B cell (primary cell): ENCODE data around the gene EFNA1. TPM values are rescaled to one million over a fixed set of nuclear protein-coding genes. Genes with fewer than 3 reads are reported as not detected.

Experiments used
- ATAC-seq: fragments of 200-7000 bp; cut with Tn5 transposase; one replicate; pipeline ENCODE4 v1.10.0; 2021; ENCODE audit warnings: low read depth, mild to moderate bottlenecking, moderate number of reproducible peaks, moderate library complexity
- CTCF ChIA-PET: fragments of 350-600 bp; sonication (Branson Sonifier 250); formaldehyde crosslinking; loops from one replicate; lab custom pipeline; 2021; ENCODE audit warnings: antibody characterized with exemption, inconsistent platforms; lab: Charles Lee
- POLR2A ChIA-PET: fragments of 350-600 bp; sonication (Branson Sonifier 250); formaldehyde crosslinking; loops from one replicate; lab custom pipeline; 2021; ENCODE audit warnings: antibody characterized with exemption; lab: Charles Lee
- DNase-seq: peaks from one replicate; pipeline ENCODE4 v3.0.0; 2013
- H2AFZ ChIP-seq: 2 replicates; pipeline ENCODE4 v1.6.1; 2012; ENCODE audit warnings: mild to moderate bottlenecking, low read depth, low read length; ENCODE audit not compliant: insufficient read depth, poor library complexity, severe bottlenecking
- H3K27ac ChIP-seq, 2 donors: 1 replicate in 1 of 2; 2 replicates in 1 of 2; pipeline ENCODE4 v1.5.1; 2012 to 2013; ENCODE audit warnings: low read length in 2 of 2, mild to moderate bottlenecking in 2 of 2, moderate library complexity in 1 of 2
- H3K27me3 ChIP-seq, 4 experiments: fragments of 200-600 bp in 1 of 4; sonication (generic) in 1 of 4; replicated peaks in 1 of 4; 1 replicate in 2 of 4; 2 replicates in 2 of 4; pipeline versions ENCODE4 v1.6.1 to v1.7.0; 2013 to 2016; ENCODE audit warnings: low read length in 3 of 4, mild to moderate bottlenecking in 2 of 4, mixed read lengths in 1 of 4, moderate library complexity in 1 of 4; ENCODE audit not compliant: insufficient read depth in 4 of 4, control insufficient read depth in 3 of 4; ENCODE audit errors: control extremely low read depth in 1 of 4
- H3K36me3 ChIP-seq, 2 experiments: replicated peaks in 1 of 2; 1 replicate in 1 of 2; 2 replicates in 1 of 2; pipeline versions ENCODE4 v1.6.1 to v1.7.1; 2013; ENCODE audit warnings: low read length in 1 of 2; ENCODE audit not compliant: insufficient read depth in 2 of 2, control insufficient read depth in 1 of 2; ENCODE audit errors: control extremely low read depth in 1 of 2, extremely low read depth in 1 of 2
- H3K4me1 ChIP-seq, 2 donors: fragments of 200-600 bp in 1 of 2; sonication (generic) in 1 of 2; 1 replicate in 1 of 2; 2 replicates in 1 of 2; pipeline versions ENCODE4 v1.5.1 to v1.6.1; 2013 to 2017; ENCODE audit warnings: low read length in 2 of 2; ENCODE audit not compliant: control insufficient read depth in 2 of 2, insufficient read depth in 2 of 2
- H3K4me2 ChIP-seq: replicated peaks from 2 replicates; pipeline ENCODE3; 2012; ENCODE audit warnings: mild to moderate bottlenecking, low read depth, low read length; ENCODE audit not compliant: poor library complexity, severe bottlenecking
- H3K4me3 ChIP-seq, 5 experiments: fragments of 200-600 bp in 1 of 5; sonication (generic) in 1 of 5; 1 replicate in 3 of 5; 2 replicates in 2 of 5; pipeline versions ENCODE4 v1.5.1 to v1.7.0; 2011 to 2016; ENCODE audit warnings: low read length in 4 of 5, mild to moderate bottlenecking in 4 of 5, low read depth in 2 of 5, control low read depth in 1 of 5, moderate library complexity in 1 of 5; ENCODE audit not compliant: insufficient read depth in 1 of 5; ENCODE audit errors: control extremely low read depth in 1 of 5, extremely low read depth in 1 of 5
- H3K79me2 ChIP-seq: fragments of 200-600 bp; sonication (generic); one replicate; pipeline ENCODE4 v1.6.0; 2016; ENCODE audit warnings: low read length; ENCODE audit not compliant: control insufficient read depth, insufficient read depth
- H3K9ac ChIP-seq: fragments of 200-600 bp; sonication (generic); 2 replicates; pipeline ENCODE4 v1.6.1; 2017; ENCODE audit warnings: mild to moderate bottlenecking, low read length, moderate library complexity
- H3K9me3 ChIP-seq, 3 donors: one replicate each; pipeline versions ENCODE4 v1.6.1 to v1.7.1; 2013; ENCODE audit warnings: low read length in 2 of 3; ENCODE audit not compliant: control insufficient read depth in 2 of 3, insufficient read depth in 1 of 3; ENCODE audit errors: control extremely low read depth in 1 of 3
- H4K20me1 ChIP-seq: 2 replicates; pipeline ENCODE4 v1.6.0; 2012; ENCODE audit warnings: mild to moderate bottlenecking, low read length; ENCODE audit not compliant: insufficient read depth, control insufficient read depth, poor library complexity, severe bottlenecking
- H3K27ac Mint-ChIP-seq: one replicate; pipeline ENCODE4 v1.8.0; 2021; ENCODE audit warnings: mixed read lengths
- H3K27me3 Mint-ChIP-seq: one replicate; pipeline ENCODE4 v1.8.0; 2021; ENCODE audit warnings: mixed read lengths
- H3K4me1 Mint-ChIP-seq: one replicate; pipeline ENCODE4 v1.8.0; 2021; ENCODE audit warnings: mixed read lengths
- H3K4me3 Mint-ChIP-seq: one replicate; pipeline ENCODE4 v1.8.0; 2021; ENCODE audit warnings: mixed read lengths
- H3K9me3 Mint-ChIP-seq: one replicate; pipeline ENCODE4 v1.8.0; 2022; ENCODE audit warnings: mixed read lengths; ENCODE audit not compliant: insufficient read depth
- EZH2 ChIP-seq: IDR thresholded peaks from 2 replicates; pipeline ENCODE4 v1.6.1; 2012; ENCODE audit warnings: borderline replicate concordance, low read depth, mild to moderate bottlenecking, moderate library complexity, low read length; ENCODE audit not compliant: insufficient read depth, poor library complexity, severe bottlenecking
- WGBS: methylation state at CpG from one replicate; pipeline ENCODE4 v1.1.5; 2013; ENCODE audit warnings: missing lambda C conversion rate; ENCODE audit not compliant: insufficient coverage; 5-methylcytosine and 5-hydroxymethylcytosine counted together
- intact Hi-C: fragments of 100-400 bp; cut with micrococcal nuclease; formaldehyde crosslinking; loops from one replicate; pipeline ENCODE4 v1.10.0; 2022
- polyA plus RNA-seq: library from polyadenylated mRNA; depleted of rRNA; stranded (reverse); fragments of >200 nt; gene quantifications from 2 replicates; pipeline ENCODE4 v1.2.3, GENCODE V29; 2012
- total RNA-seq, 2 donors: library from RNA; stranded (reverse); fragments of 120-200 nt in 1 of 2; gene quantifications; 1 replicate in 1 of 2; 2 replicates in 1 of 2; pipeline versions ENCODE4 v1.2.3 to v1.2.4, GENCODE V29; 2013 to 2022
- TF ChIP-seq, protein P1 (sequence below): fragments of 200-600 bp; IDR thresholded peaks from one replicate; pipeline ENCODE4 v1.8.0; 2022; ENCODE audit warnings: antibody characterized with exemption, mild to moderate bottlenecking

EFNA1 gene
- total and polyA plus RNA-seq, 2 donors (not counting 1 experiment from before 2014, with no cell fraction given): 0.28 TPM; not detected in 1

DNA sequence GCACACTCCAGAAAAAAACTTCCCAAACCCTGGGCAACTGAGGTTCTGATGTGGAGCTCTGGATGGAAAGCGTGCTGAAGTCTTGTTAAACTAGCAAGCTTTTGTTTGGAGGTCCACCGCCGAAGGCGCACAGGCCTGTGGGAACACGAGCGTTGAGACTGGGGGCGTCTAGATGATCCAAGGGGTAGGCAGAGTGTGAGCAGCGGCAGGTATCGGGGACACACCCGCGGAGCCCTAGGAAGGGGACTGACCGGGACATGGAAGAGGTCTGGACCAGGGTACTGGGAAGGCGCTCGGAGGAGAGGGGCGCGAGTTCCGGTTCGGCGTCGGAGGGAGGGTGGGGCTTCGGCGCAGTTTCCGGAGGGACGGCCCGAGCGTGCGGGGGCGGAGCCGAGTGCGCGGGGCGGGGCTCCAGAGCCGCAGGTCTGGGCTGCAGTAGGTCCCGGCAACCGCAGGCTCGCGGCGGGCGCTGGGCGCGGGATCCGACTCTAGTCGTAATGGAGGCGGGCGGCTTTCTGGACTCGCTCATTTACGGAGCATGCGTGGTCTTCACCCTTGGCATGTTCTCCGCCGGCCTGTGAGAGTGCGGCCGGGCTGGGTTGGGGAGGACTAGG, 7.8 kb downstream of the EFNA1 start, which contains the start of gene SLC50A1:
Gene SLC50A1, plus strand, starts transcription at position 438 of the 614 bp plus-strand sequence. Its CDS starts 60 bp downstream, at position 498.
- H3K27me3 ChIP-seq: no peaks in the 10 kb centered on the region
- peak within 1 kb of the TSS; percentile 93 for H2AFZ ChIP-seq
- peaks cover 22 to 26% of the 10 kb centered on the region in 2 donors for H3K4me1 ChIP-seq
- ATAC-seq: peak; percentile 86
- peaks cover 3% of the 10 kb centered on the region for H3K27me3 Mint-ChIP-seq
- H3K27ac ChIP-seq: peak within 1 kb of the TSS; percentile 99 to 100
- H3K4me1 Mint-ChIP-seq: peaks cover 46% of the 10 kb centered on the region
- WGBS: 1% methylated on average over 51 of the region's 52 CpGs
- peak within 1 kb of the TSS; percentile 100 for H3K4me3 Mint-ChIP-seq
- H3K36me3 ChIP-seq: peaks cover 0 to 5% of the 10 kb centered on the region in 2 experiments
- peak within 1 kb of the TSS; percentile 84 for H3K4me2 ChIP-seq
- TF ChIP-seq EZH2: no peak
- TF ChIP-seq, protein P1, sequence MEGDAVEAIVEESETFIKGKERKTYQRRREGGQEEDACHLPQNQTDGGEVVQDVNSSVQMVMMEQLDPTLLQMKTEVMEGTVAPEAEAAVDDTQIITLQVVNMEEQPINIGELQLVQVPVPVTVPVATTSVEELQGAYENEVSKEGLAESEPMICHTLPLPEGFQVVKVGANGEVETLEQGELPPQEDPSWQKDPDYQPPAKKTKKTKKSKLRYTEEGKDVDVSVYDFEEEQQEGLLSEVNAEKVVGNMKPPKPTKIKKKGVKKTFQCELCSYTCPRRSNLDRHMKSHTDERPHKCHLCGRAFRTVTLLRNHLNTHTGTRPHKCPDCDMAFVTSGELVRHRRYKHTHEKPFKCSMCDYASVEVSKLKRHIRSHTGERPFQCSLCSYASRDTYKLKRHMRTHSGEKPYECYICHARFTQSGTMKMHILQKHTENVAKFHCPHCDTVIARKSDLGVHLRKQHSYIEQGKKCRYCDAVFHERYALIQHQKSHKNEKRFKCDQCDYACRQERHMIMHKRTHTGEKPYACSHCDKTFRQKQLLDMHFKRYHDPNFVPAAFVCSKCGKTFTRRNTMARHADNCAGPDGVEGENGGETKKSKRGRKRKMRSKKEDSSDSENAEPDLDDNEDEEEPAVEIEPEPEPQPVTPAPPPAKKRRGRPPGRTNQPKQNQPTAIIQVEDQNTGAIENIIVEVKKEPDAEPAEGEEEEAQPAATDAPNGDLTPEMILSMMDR: no peak
- POLR2A ChIA-PET: interaction anchor here (0.6 to 2.6 kb wide), 10 partner anchors 15 to 133 kb away, joined by 3 to 21 read pairs (median 5); partner anchors contain the start of gene ZBTB7B
- no peaks in the 10 kb centered on the region for H3K9me3 Mint-ChIP-seq
- H3K27ac Mint-ChIP-seq: peak within 1 kb of the TSS; percentile 98
- CTCF ChIA-PET: interaction anchor here (0.9 to 5.3 kb wide), 9 partner anchors 10 to 91 kb away, joined by 3 to 51 read pairs (median 14); partner anchors contain the start of gene KRTCAP2
- H3K9me3 ChIP-seq: no peaks in the 10 kb centered on the region
- peak within 1 kb of the TSS; percentile 100 for H3K9ac ChIP-seq
- intact Hi-C loops: loop anchor here (1.0 kb wide), 2 partner anchors 15 to 50 kb away; no protein-coding TSS in a partner anchor
- H3K4me3 ChIP-seq: peak within 1 kb of the TSS; percentile 86 to 99 (median 92)
- H3K79me2 ChIP-seq: peaks cover 33% of the 10 kb centered on the region
- H4K20me1 ChIP-seq: peaks cover 9% of the 10 kb centered on the region
- peak; percentile 96 for DNase-seq

DNA sequence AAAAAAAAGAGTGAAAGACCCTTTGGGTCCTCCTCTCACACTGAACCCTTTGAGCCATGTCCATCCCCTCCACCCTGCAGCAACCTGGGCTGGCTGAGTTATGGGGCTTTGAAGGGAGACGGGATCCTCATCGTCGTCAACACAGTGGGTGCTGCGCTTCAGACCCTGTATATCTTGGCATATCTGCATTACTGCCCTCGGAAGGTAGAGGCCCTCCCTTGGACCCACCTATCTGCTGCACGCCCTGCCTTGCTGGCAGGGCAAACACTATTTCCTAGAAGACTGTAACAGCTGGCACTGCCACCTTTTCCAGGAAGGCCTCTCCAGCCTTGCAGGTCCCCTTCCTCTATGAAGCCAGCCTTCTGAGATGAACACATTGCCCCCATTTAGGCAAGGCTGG, 9.1 kb downstream of the EFNA1 start:
- peaks cover 22 to 29% of the 10 kb centered on the region in 2 donors for H3K4me1 ChIP-seq
- Mint-ChIP-seq H3K9me3 (no peaks in the 10 kb centered on the region), H3K4me1 (peaks cover 48% of the 10 kb centered on the region), H3K4me3 (peak overlapping the region; percentile 100), H3K27ac (peak overlapping the region; percentile 98), H3K27me3 (no peaks in the 10 kb centered on the region)
- CTCF ChIA-PET: interaction anchor here (1.0 to 5.3 kb wide), 6 partner anchors 15 to 51 kb away, joined by 3 to 51 read pairs (median 12); partner anchors contain the start of gene KRTCAP2
- peaks cover 0 to 5% of the 10 kb centered on the region in 2 experiments for H3K36me3 ChIP-seq
- no peaks in the 10 kb centered on the region for H3K27me3 ChIP-seq
- DNase-seq (peak; percentile 52), ATAC-seq (no peak)
- H3K27ac ChIP-seq: peak overlapping the region; percentile 99 to 100
- H3K9ac ChIP-seq: peak overlapping the region; percentile 100
- peaks cover 33% of the 10 kb centered on the region for H3K79me2 ChIP-seq
- peak overlapping the region; percentile 84 for H3K4me2 ChIP-seq
- WGBS: 35% methylated on average over 6 of the region's 6 CpGs
- peak overlapping the region; percentile 93 for H2AFZ ChIP-seq
- POLR2A ChIA-PET: interaction anchor here (0.6 to 2.6 kb wide), 6 partner anchors 14 to 138 kb away, joined by 3 to 21 read pairs (median 6); no protein-coding TSS in a partner anchor
- peaks cover 9% of the 10 kb centered on the region for H4K20me1 ChIP-seq
- intact Hi-C loops: no loop called here
- peak overlapping the region; percentile 60 to 99 (median 92) for H3K4me3 ChIP-seq
- no peak for TF ChIP-seq EZH2
- TF ChIP-seq, protein P1: no peak
- no peaks in the 10 kb centered on the region for H3K9me3 ChIP-seq
